Measurements from ENCODE around the gene PLCH1. TPM values are rescaled to one million over a fixed set of nuclear protein-coding genes. Genes with fewer than 3 reads are reported as not detected.

The PLCH1 gene
- total and polyA plus RNA-seq, 2 of the 8 experiments (the other 6 are each of a cell fraction or from before 2014, with no cell fraction given) = 5.8 to 17.2 TPM

GRCh38 chr3:155528579-155528978, 216.3 kb downstream of the PLCH1 start:
- Histone ChIP-seq H2BK5ac (ENCODE audit: low read depth, low read length) (no peak overlapping the region), H3K14ac (ENCODE audit: insufficient read length) (no peak overlapping the region), H3K9ac (replicated peaks in 1 of 4; ENCODE audit: extremely low read depth in 1 of 4, low read depth in 3 of 4, low read length in 3 of 4) (no peak overlapping the region), H3K4ac (replicated peaks; ENCODE audit: insufficient read length, low read depth, low read length) (no peak overlapping the region), H3K4me3 (ENCODE audit: extremely low read depth in 1 of 4, insufficient read depth in 2 of 4, low read depth in 3 of 4, low read length in 4 of 4) (no peak overlapping the region), H3K36me3 (ENCODE audit: control insufficient read depth in 2 of 4, insufficient read depth in 4 of 4, low read length in 3 of 4) (peaks cover 0 to 6% (median 3%) of the 10 kb centered on the region in 4 experiments; a peak in 1 of 8 replicates), H4K8ac (ENCODE audit: extremely low read depth, insufficient read depth, low read length) (no peak overlapping the region), H4K91ac (replicated peaks; ENCODE audit: insufficient read length, low read length) (no peak overlapping the region), H2BK12ac (ENCODE audit: low read depth, low read length) (no peak overlapping the region), H3K23me2 (ENCODE audit: low read depth, low read length) (no peaks in the 10 kb centered on the region), H3K4me1 (replicated peaks in 1 of 4; ENCODE audit: control insufficient read depth in 3 of 4, insufficient read depth in 4 of 4, low read length in 3 of 4) (peaks cover 0 to 6% (median 1%) of the 10 kb centered on the region in 4 experiments; a peak in 2 of 7 replicates), H2AK5ac (ENCODE audit: low read depth, low read length) (no peak overlapping the region), H3K18ac (ENCODE audit: extremely low read depth, low read length) (no peak overlapping the region), H3K27me3 (replicated peaks in 1 of 4; ENCODE audit: control insufficient read depth in 3 of 4, extremely low read depth in 1 of 4, insufficient read depth in 3 of 4, low read length in 3 of 4) (no peaks in the 10 kb centered on the region), H2BK20ac (ENCODE audit: low read length) (no peak overlapping the region), H2BK120ac (replicated peaks; ENCODE audit: low read depth, low read length) (no peak overlapping the region), H3K9me3 (ENCODE audit: insufficient read depth in 2 of 2, low read depth in 1 of 2, low read length in 1 of 2) (peaks cover 0 to 3% of the 10 kb centered on the region in 2 experiments; a peak in 3 of 4 replicates), H4K20me1 (replicated peaks in 1 of 2; ENCODE audit: control insufficient read depth in 1 of 2, insufficient read depth in 2 of 2, low read length in 2 of 2) (no peaks in the 10 kb centered on the region), H3K23ac (ENCODE audit: insufficient read length) (no peak overlapping the region), H4K5ac (ENCODE audit: insufficient read length, low read depth, low read length) (no peak overlapping the region), H3K79me1 (ENCODE audit: low read depth, low read length) (no peaks in the 10 kb centered on the region), H3K56ac (replicated peaks; ENCODE audit: insufficient read length, low read depth, low read length) (no peak overlapping the region), H2AFZ (ENCODE audit: low read length) (no peak overlapping the region), H2BK15ac (ENCODE audit: low read length) (no peak overlapping the region), H3K79me2 (ENCODE audit: control insufficient read depth in 1 of 2, insufficient read depth in 2 of 2, low read length in 2 of 2) (no peaks in the 10 kb centered on the region), H3K4me2 (ENCODE audit: insufficient read depth in 1 of 2, low read depth in 2 of 2, low read length in 2 of 2) (no peak overlapping the region), H3K27ac (ENCODE audit: low read depth, low read length) (no peak overlapping the region)
- no peak for DNase-seq (ENCODE audit: low read depth in 1 of 2, low spot score in 2 of 2)
- ChIA-PET CTCF (ENCODE audit: partially characterized antibody) (interaction anchor here (1.4 kb wide), 1 partner anchor 173 kb away, joined by 5 read pairs; no protein-coding TSS in a partner anchor), POLR2A (ENCODE audit: partially characterized antibody) (no interaction called here)
- no peak for FAIRE-seq
- TF ChIP-seq SP2 (IDR thresholded peaks at IDR 0.05; ENCODE audit: low read length) (no peak), SUZ12 (IDR thresholded peaks at IDR 0.05; ENCODE audit: low read length) (no peak), SP1 (IDR thresholded peaks at IDR 0.05; ENCODE audit: low read depth, low read length) (no peak), CHD2 (IDR thresholded peaks at IDR 0.05; ENCODE audit: low read length) (no peak), JUND (IDR thresholded peaks at IDR 0.05; ENCODE audit: low read length) (no peak)

All from H1 (cell line).